HG03108 (cell line): ENCODE measurements around the gene SEC16A.
A peak's percentile ranks its signal among the peaks of the same experiment; 100 is the strongest.

Experiments
- ATAC-seq: cut with Tn5 transposase; IDR thresholded peaks from one replicate; pipeline ENCODE4 v1.9.1; 2021; ENCODE audit warnings: moderate library complexity; ENCODE audit not compliant: unreplicated experiment

Gene SEC16A

DNA sequence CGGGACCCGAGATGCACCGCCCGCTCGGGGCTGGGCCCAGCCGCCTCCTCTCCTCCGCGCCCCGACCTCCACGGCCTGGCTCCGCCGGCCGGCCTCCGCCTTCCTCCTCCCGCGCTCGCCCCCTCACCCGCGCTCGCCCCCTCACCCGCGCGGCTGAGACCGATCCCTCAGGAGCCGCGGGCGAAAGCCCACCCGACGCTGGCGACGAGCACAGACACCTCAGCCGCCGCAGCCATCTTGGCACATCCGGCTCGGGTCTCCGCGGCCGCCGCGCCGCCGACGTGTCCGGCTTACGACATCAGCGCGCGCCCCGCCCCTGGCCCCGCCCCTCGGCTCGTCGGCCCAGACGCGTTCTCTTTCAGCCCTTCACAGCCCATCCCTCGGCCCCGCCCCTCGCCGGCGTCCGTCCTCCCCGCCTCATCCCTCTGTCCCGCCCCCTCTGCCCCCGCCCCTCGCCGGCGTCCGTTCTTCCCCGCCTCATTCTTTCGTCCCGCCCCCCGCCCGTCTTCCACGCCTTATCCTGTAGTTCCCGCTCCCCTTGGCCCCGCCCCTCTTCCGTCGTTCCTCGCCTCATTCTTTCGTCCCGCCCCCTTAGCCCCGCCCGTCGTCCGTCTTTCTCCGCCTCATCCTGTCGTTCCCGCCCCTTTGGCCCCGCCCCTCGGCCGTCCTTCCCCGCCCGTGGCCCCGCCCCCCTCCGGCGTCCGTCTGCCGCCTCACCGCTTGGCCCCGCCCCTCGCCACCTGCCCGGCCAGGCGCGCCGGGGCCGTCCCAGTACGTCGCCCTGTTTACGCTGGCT is at the start of gene SEC16A:
Gene SEC16A (minus strand): TSS at position 248 of the 796 bp plus-strand sequence. CDS start 5,425 bp downstream, outside the sequence.
- peak; percentile 53 for ATAC-seq

DNA sequence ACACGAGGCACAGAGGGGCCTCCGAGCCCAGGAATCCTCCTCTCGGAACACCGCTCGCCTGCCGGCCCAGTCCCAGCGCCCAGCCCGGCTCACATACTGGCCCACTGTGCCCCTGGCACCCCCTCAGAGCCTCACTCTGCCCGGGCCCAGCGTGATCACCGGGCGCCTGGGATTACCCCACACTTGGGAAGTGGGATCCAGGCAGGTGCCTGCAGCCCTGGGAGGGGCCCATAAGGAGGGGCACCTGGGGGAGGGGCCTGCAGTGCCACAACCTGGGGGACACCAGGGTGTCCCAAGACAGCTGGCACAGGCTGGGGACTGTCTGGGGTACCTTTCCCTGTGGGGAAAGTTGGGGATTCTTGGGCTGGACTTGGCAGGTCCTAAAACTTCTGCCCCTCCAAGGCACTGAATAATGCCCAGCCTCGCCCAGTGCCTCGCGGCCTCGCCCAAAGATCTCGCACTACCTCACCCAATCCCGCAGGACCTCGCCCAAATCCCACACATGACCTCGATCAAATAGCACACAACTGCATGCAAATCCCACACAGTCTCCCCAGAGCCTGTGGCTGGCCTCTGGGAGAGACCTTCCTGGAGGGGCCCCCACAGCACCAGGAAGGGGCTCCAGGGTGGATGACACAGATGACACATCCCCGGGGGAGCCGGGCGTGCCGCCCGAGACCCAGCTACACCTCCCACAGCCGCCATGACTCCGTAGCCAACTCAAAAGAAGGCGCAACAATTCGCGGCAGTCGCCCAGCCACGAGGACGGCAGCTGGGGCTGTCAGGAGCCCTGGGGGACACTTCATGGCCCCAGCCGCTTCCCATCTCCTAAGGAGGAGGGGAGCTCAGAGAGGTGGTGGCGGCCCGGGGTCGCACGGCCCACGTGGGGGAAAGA is 49.3 kb upstream of the SEC16A start:
- no peak for ATAC-seq

DNA sequence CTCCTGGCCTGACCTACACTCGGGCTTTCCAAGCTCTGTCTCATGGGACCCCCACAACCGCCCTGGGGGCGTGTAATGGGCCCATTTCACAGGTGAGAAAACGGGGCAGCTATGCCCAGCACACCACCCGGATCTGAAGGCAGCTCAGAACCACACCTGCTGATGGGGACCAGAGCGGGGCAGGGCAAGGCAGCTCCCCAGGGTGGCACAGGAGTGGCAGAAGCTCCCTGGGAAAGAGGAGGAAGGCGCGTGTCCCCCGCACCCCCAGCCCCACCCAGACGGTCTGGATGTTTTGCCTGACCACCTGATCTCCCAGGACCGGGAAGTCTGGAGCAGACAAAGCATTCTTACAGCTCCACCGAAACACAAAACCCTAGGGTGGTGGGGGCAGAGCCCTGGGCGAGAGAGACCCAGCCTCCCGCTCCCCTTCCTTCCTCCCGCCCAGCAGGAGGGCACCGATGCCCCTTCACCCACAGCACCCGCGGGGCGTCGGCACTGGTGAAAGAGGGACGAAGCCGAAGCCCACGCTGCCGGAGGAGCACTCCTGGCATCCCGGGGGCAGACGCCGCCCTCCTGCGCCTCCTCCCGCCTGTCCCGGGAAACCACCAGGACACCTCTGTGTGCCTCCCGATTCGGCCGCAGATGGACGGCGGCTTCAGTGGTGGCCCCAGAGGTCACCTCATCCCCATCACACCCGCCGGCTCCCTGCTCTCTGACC is 48.5 kb upstream of the SEC16A start:
- no peak for ATAC-seq

DNA sequence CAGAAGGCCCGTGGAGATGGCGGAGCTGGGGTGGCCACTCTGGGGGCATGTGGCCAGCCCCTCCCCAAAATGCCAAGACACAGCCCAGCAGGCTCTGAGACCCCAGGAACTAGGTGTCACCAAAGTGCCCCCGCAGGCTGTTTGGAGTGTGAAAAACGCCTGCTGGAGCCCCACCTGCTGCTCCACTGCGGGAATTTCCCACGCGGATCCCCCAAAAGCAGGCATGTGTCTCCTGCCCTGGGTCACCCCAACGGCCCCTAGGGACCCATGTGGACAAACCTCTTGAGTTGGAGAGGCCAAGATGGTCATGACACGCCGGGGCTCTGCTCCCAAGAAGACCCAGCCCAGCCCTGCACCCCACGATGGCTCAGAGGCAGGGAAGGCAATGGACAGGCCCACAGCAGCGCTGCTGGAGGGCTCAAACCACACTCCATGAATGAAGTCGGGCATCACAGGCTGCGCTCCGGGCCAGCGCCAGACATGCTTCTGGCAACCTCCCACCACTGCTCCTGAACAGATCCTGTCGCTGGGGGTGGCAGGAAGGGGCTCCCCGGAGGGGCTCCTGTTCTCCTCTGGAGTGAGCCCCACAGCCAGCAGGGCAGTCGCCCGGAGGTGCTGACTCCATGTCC is 47.7 kb upstream of the SEC16A start:
- ATAC-seq = no peak

GRCh38 chr9:136529516-136530460 is 46.9 kb upstream of the SEC16A start:
- no peak for ATAC-seq

DNA sequence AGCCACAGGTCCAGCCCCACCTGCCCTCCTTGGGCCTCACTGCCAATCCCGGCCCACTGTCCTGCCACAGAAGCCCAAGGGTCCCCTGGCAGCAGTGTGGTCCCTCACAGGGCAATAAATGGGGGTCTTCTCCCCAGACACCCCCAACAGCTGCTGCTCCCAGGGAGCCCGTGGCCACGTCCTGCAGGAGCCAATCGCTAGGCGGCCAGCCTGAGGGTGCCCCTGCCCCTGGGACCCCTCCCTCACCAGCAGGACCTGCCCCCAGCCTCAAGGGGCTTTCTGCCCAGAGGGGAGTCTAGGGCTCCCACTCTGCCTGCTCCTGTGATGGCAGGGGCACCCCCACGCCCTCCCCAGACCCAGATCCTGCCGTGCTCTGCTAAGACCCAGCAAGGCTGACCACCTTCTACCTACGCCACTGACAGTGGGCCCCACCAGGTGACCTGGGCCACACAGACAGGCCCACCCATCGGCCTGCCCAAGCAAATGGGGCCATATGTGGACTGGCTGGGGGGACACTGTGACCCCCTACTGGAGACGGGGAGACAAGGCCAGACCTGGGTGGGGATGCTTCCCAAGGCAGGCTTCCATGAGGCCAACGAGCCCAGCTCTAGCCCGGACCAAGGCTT is 46.0 kb upstream of the SEC16A start:
- no peak for ATAC-seq

DNA sequence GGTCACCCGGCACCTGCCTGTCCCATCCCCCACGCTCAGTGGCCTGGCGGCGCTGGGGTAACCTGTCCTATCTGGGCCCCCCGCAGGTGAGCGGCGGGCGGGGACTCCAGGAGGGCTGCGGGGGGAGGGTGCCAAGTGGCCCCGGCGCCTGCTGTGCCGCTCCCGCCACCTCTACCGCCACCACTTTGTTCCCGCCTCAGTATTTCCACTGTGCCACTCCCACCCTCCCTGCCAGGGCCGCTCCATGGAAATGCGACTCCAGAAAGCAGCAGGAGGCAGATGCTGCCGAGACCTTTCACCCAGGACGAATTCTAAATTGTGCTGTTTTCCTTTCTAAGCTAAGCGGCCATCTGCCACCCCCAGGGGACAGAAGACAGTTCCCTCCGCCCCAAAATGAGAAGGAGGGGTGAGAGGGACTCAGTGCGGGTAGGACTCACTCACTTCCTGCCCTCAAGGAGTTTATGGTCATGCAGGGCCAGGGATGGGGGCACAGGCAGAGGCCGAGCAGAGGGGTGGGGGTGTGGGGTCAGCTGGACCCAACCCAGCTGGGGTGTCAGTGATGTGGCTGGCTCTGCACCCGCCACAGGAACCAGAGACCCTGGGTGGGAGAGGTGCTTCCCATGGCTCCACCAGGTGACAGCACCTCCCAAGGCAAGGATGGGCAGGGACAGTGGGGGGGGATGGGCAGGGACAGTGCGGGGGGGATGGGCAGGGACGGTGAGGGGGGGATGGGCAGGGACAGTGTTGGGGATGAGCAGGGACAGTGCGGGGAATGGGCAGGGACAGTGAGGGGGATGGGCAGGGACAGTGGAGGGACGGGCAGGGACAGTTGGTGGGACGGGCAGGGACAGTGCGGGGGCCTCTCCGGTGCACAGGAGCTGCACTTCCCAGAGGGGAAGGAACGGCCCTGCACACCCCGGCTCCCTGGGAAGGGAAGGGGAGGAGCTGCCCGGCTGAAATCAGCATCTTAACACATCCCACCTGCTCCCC is 45.2 kb upstream of the SEC16A start:
- ATAC-seq = no peak

DNA sequence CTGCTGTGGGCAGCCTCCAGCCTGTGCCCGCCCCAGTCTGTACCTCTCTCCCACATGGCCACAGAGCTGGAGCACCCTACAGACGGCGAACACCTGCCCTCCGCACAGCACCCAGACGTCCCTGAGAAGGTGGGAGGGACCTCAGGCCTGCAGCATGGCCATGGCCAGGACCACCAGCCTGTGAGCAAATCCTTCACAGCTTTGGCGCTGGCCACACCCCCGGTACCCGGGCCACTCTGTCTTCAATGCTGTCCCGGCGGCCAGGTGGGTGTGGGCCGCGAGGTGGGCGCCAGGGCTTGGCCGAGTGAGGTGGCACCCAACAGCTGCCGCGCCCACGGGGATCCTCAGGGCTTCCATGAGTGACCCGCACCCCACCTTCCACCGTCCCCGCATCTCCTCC is 44.3 kb upstream of the SEC16A start:
- ATAC-seq = no peak

DNA sequence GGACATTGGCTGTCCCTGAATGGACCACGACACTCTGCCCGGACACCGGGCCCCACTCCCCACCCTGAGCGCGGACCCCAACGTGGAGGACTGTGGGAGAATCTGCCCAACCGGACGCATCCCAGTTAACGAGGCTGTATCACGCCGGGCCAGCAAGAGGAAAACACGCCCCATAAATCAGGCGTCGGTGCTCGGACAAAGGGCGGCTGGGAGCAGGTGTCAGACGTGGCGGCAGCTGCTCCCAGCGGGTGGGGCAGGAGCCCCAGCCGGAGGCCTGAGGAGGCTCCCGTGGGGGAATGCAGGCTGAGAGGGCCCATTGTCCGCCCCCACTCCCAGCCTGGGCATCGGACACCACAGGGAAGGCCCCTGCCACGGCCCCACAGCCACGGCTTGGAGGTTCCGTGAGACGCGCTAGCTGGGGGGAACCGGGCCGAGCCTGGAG is 43.8 kb upstream of the SEC16A start:
- ATAC-seq = no peak

GRCh38 chr9:136525841-136526499 is 43.1 kb upstream of the SEC16A start:
- no peak for ATAC-seq

- ATAC-seq = no peak
Observed at GRCh38 chr9:136525207-136525606, 42.4 kb upstream of the SEC16A start.

GRCh38 chr9:136522314-136523237 is 39.7 kb upstream of the SEC16A start:
- ATAC-seq = no peak

DNA sequence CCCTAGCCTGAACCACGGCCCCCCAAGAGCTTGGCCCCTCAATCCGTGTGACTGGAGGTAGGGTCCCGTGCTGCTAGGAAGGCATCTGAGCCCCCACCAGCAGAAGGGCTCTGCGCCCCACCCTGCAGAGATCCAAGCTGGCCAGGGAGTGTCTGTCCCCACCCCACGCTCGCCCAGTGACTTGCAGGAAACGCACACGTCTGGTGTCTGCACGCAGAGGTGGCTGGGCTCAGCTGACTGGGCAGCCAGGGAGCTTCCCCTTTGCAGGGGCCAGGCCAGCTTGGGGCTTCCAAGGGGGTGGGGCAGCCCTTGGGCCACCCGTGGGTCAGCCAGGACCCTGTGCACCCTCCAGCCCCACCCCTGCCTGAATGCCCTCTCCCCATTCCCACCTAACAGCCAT is 38.7 kb upstream of the SEC16A start:
- no peak for ATAC-seq

- no peak for ATAC-seq
Observed at GRCh38 chr9:136520053-136520540, 37.3 kb upstream of the SEC16A start.

GRCh38 chr9:136519263-136520052 is 36.6 kb upstream of the SEC16A start:
- ATAC-seq = no peak
